Measurements from ENCODE around the gene SAMD15. TPM values are rescaled to one million over a fixed set of nuclear protein-coding genes. Genes with fewer than 3 reads are reported as not detected.

SAMD15 gene
- total RNA-seq, 2 donors from 2014 or later, result 0.52 TPM; not detected in 1

- Histone ChIP-seq H3K9me3 (no peaks in the 10 kb centered on the region), H3K36me3 (replicated peaks in 1 of 2; ENCODE audit: insufficient read depth in 1 of 2, low read depth in 2 of 2) (no peaks in the 10 kb centered on the region), H3K4me1 (peaks cover 15% of the 10 kb centered on the region), H3K27ac (no peak overlapping the region), H3K4me3 (no peak overlapping the region), H3K27me3 (no peaks in the 10 kb centered on the region)
- no peak for ATAC-seq
- DNase-seq, result no peak
- WGBS, 2 donors, result 78 to 83% methylated on average over 6 of the region's 6 CpGs
- no peak for TF ChIP-seq POLR2A (IDR thresholded peaks at IDR 0.05)
- intact Hi-C loops (cut with DNase I), result no loop called here
Measured at GRCh38 chr14:77378701-77379100, 1.5 kb downstream of the SAMD15 start.

GRCh38 chr14:77390188-77390587 is 13.0 kb downstream of the SAMD15 start:
- intact Hi-C loops (cut with DNase I), result no loop called here
- WGBS, 2 donors, result 77 to 84% methylated on average over 4 of the region's 4 CpGs
- Histone ChIP-seq H3K27me3 (no peaks in the 10 kb centered on the region), H3K27ac (no peak overlapping the region), H3K36me3 (replicated peaks in 1 of 2; ENCODE audit: insufficient read depth in 1 of 2, low read depth in 2 of 2) (no peaks in the 10 kb centered on the region), H3K4me3 (no peak overlapping the region), H3K4me1 (no peaks in the 10 kb centered on the region), H3K9me3 (no peaks in the 10 kb centered on the region)
- TF ChIP-seq POLR2A (IDR thresholded peaks at IDR 0.05), result no peak
- TF ChIP-seq, protein P1, sequence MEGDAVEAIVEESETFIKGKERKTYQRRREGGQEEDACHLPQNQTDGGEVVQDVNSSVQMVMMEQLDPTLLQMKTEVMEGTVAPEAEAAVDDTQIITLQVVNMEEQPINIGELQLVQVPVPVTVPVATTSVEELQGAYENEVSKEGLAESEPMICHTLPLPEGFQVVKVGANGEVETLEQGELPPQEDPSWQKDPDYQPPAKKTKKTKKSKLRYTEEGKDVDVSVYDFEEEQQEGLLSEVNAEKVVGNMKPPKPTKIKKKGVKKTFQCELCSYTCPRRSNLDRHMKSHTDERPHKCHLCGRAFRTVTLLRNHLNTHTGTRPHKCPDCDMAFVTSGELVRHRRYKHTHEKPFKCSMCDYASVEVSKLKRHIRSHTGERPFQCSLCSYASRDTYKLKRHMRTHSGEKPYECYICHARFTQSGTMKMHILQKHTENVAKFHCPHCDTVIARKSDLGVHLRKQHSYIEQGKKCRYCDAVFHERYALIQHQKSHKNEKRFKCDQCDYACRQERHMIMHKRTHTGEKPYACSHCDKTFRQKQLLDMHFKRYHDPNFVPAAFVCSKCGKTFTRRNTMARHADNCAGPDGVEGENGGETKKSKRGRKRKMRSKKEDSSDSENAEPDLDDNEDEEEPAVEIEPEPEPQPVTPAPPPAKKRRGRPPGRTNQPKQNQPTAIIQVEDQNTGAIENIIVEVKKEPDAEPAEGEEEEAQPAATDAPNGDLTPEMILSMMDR (IDR thresholded peaks at IDR 0.05), result no peak
- DNase-seq, result no peak
- no peak for ATAC-seq

GRCh38 chr14:77400216-77400615 is 23.0 kb downstream of the SAMD15 start:
- WGBS, 2 donors, result 68 to 74% methylated on average over 6 of the region's 6 CpGs
- H3K27ac ChIP-seq, result no peak overlapping the region
- H3K4me1 ChIP-seq, result no peaks in the 10 kb centered on the region
- DNase-seq (no peak), ATAC-seq (no peak)
- no peak overlapping the region for H3K4me3 ChIP-seq
- no peaks in the 10 kb centered on the region for H3K36me3 ChIP-seq (replicated peaks in 1 of 2; ENCODE audit: insufficient read depth in 1 of 2, low read depth in 2 of 2)
- H3K9me3 ChIP-seq, result no peaks in the 10 kb centered on the region
- intact Hi-C loops (cut with DNase I), result no loop called here
- no peaks in the 10 kb centered on the region for H3K27me3 ChIP-seq
- TF ChIP-seq, protein P1 (IDR thresholded peaks at IDR 0.05), result no peak
- no peak for TF ChIP-seq POLR2A (IDR thresholded peaks at IDR 0.05)

GRCh38 chr14:77403768-77404167 is 26.6 kb downstream of the SAMD15 start:
- DNase-seq (no peak), ATAC-seq (no peak)
- TF ChIP-seq POLR2A (IDR thresholded peaks at IDR 0.05), result no peak
- TF ChIP-seq, protein P1 (IDR thresholded peaks at IDR 0.05), result no peak
- no peaks in the 10 kb centered on the region for H3K4me1 ChIP-seq
- H3K36me3 ChIP-seq (replicated peaks in 1 of 2; ENCODE audit: insufficient read depth in 1 of 2, low read depth in 2 of 2), result no peaks in the 10 kb centered on the region
- no peak overlapping the region for H3K27ac ChIP-seq
- no peak overlapping the region for H3K4me3 ChIP-seq
- H3K9me3 ChIP-seq, result no peaks in the 10 kb centered on the region
- no peaks in the 10 kb centered on the region for H3K27me3 ChIP-seq
- intact Hi-C loops (cut with DNase I), result no loop called here
- 78 to 80% methylated on average over 3 of the region's 3 CpGs for WGBS, 2 donors

DNA sequence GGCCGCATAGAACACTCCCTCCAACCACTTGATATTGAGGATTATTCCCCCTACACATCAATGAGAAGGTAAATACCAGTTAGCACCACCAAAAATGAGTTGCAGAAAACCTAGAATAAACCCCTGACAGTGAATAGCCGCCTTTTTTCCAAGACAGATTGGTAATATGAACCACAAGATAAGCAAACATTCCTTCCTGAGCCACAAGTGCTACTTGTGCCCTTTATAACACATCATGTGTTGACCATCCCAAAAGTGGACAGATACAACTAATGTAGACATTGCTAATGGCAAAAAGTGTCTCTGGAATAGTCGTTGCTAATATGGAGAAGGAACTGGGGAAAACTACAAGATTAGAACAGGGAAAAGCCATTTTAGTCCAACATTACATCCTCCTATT is 28.9 kb downstream of the SAMD15 start:
- H3K4me1 ChIP-seq, result no peaks in the 10 kb centered on the region

More for the DNA sequence above, 28.9 kb downstream of the SAMD15 start:
- no peak overlapping the region for H3K4me3 ChIP-seq
- TF ChIP-seq, protein P1 (IDR thresholded peaks at IDR 0.05), result no peak
- no peak for TF ChIP-seq POLR2A (IDR thresholded peaks at IDR 0.05)
- no peaks in the 10 kb centered on the region for H3K9me3 ChIP-seq
- ATAC-seq (no peak), DNase-seq (no peak)
- H3K27me3 ChIP-seq, result no peaks in the 10 kb centered on the region
- intact Hi-C loops (cut with DNase I), result no loop called here
- H3K27ac ChIP-seq, result no peak overlapping the region
- H3K36me3 ChIP-seq (replicated peaks in 1 of 2; ENCODE audit: insufficient read depth in 1 of 2, low read depth in 2 of 2), result no peaks in the 10 kb centered on the region
- 53 to 67% methylated on average over 3 of the region's 3 CpGs for WGBS, 2 donors

All from body of pancreas (tissue), 4 donors.